Lower leg skin (tissue), 4 donors: Measurements from ENCODE around the gene STN1. TPM values are rescaled to one million over a fixed set of nuclear protein-coding genes. Genes with fewer than 3 reads are reported as not detected.
A peak's percentile ranks its signal among the peaks of the same experiment; 100 is the strongest.

Source experiments
- DNase-seq, 2 donors: peaks; one replicate each; pipeline ENCODE4 v3.0.0-alpha.2; 2019; ENCODE audit warnings: low spot score in 2 of 2
- H3K4me3 ChIP-seq: fragments of 200-600 bp; sonication (generic); 2 replicates; pipeline ENCODE4 v1.5.1; 2017; ENCODE audit warnings: mild to moderate bottlenecking, low read depth; ENCODE audit not compliant: poor library complexity, severe bottlenecking
- POLR2A ChIP-seq, 2 donors: fragments of 450-650 bp; IDR thresholded peaks; one replicate each; pipeline ENCODE4 v1.6.1; 2016 to 2017; ENCODE audit warnings: antibody characterized with exemption in 2 of 2, mild to moderate bottlenecking in 1 of 2, moderate library complexity in 1 of 2
- WGBS, 2 donors: methylation state at CpG; one replicate each; pipeline ENCODE4 v1.1.5; 2018; 5-methylcytosine and 5-hydroxymethylcytosine counted together
- intact Hi-C: fragments of 100-400 bp; cut with DNase I; formaldehyde crosslinking; loops from one replicate; pipeline ENCODE4 v1.15.0; 2023; ENCODE audit warnings: low total_unique reads
- total RNA-seq, 4 donors: library from RNA; depleted of rRNA; stranded (reverse); fragments of >200 nt; gene quantifications; one replicate each; pipeline ENCODE4 v1.1.0, GENCODE V29; 2016
- TF ChIP-seq, protein P1 (sequence below), 3 donors: fragments of 450-650 bp; IDR thresholded peaks; one replicate each; pipeline ENCODE4 v1.5.1; 2016; ENCODE audit warnings: antibody characterized with exemption in 3 of 3, mild to moderate bottlenecking in 3 of 3, moderate library complexity in 2 of 3

STN1 gene, protein sequence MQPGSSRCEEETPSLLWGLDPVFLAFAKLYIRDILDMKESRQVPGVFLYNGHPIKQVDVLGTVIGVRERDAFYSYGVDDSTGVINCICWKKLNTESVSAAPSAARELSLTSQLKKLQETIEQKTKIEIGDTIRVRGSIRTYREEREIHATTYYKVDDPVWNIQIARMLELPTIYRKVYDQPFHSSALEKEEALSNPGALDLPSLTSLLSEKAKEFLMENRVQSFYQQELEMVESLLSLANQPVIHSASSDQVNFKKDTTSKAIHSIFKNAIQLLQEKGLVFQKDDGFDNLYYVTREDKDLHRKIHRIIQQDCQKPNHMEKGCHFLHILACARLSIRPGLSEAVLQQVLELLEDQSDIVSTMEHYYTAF
- 10 to 100 TPM; 13.0 to 33.3 (median 18.4) TPM for total RNA-seq

DNA sequence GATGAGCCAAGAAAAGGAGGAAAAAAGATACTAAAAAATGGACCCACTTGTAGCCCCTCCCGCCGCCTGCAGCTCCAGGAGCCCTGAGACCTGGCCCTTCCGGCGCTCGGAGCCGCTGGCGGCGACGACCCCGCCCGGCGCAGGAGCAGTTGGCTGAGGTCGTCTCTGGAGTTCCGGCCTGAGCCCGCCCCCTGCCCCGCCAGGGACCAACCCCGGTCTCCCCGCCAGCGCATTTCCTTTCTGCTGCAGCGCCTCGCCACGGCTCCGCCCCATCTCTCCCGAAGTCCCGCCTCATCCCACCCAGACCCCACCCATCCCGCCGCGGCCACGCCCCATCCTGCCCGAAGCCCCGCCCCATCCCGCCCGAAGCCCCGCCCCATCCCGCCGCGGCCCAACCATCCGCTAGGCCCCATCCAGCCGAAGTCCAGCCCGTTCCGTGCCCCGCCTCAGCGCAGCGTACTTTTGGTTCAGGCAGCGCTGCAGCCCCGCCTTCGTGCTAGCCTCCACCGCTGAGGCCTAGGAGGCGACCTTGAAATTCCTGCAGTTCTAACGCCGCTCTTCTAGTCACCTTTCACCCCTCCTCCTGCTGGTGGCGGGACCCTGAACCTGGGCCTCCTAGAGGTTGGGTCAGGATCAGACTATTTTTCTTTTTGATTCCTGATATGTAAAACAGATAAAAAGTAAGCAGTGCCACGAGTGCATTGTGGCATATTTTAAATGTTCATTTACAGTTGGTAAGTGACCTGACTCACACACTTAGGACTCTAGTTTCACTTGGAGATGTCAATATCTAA is at the start of gene STN1:
Gene STN1 (minus strand): TSS at position 132 of the 794 bp plus-strand sequence. CDS start 590 bp downstream, outside the sequence.
- 1% methylated on average over 36 to 47 of the region's 53 CpGs for WGBS, 2 donors
- H3K4me3 ChIP-seq, result peak within 1 kb of the TSS; percentile 51
- peak in 1 of 2 donors; percentile 88 for TF ChIP-seq POLR2A (IDR thresholded peaks at IDR 0.05)
- TF ChIP-seq, protein P1, sequence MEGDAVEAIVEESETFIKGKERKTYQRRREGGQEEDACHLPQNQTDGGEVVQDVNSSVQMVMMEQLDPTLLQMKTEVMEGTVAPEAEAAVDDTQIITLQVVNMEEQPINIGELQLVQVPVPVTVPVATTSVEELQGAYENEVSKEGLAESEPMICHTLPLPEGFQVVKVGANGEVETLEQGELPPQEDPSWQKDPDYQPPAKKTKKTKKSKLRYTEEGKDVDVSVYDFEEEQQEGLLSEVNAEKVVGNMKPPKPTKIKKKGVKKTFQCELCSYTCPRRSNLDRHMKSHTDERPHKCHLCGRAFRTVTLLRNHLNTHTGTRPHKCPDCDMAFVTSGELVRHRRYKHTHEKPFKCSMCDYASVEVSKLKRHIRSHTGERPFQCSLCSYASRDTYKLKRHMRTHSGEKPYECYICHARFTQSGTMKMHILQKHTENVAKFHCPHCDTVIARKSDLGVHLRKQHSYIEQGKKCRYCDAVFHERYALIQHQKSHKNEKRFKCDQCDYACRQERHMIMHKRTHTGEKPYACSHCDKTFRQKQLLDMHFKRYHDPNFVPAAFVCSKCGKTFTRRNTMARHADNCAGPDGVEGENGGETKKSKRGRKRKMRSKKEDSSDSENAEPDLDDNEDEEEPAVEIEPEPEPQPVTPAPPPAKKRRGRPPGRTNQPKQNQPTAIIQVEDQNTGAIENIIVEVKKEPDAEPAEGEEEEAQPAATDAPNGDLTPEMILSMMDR (IDR thresholded peaks at IDR 0.05), result no peak
- peak; percentile 94 to 99 for DNase-seq
- intact Hi-C loops, result no loop called here

DNA sequence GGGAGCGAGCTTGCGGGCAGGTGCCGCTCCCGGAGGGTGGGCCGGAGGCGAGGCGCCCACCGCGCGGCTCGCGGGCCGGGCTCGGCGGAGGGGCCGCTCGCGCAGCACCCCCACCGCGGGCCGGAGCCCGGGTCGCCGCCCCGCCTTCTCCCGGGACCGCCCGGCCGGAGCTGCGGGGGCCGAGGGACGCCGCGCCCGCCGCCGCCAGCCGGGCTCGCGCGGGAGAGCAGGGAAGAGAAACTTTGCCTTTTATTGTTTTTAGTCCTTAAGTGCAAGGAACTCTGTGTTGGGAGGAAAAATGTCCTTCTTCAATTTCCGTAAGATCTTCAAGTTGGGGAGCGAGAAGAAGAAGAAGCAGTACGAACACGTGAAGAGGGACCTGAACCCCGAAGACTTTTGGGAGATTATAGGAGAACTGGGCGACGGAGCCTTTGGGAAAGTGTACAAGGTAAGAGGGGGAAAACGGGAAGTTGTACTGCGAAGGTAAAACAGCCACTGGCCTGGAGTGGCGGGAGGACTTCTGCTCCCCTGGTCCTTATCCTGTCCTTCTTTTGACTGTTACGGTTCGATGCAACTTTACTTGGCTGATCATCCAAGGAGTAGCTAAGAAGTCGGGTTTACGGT is 49.6 kb upstream of the STN1 start:
- peak overlapping the region; percentile 84 for H3K4me3 ChIP-seq
- no peak for TF ChIP-seq POLR2A (IDR thresholded peaks at IDR 0.05)
- TF ChIP-seq, protein P1 (IDR thresholded peaks at IDR 0.05), result no peak
- intact Hi-C loops, result no loop called here
- DNase-seq, result no peak
- 0 to 1% methylated on average over 39 to 55 of the region's 55 CpGs for WGBS, 2 donors

DNA sequence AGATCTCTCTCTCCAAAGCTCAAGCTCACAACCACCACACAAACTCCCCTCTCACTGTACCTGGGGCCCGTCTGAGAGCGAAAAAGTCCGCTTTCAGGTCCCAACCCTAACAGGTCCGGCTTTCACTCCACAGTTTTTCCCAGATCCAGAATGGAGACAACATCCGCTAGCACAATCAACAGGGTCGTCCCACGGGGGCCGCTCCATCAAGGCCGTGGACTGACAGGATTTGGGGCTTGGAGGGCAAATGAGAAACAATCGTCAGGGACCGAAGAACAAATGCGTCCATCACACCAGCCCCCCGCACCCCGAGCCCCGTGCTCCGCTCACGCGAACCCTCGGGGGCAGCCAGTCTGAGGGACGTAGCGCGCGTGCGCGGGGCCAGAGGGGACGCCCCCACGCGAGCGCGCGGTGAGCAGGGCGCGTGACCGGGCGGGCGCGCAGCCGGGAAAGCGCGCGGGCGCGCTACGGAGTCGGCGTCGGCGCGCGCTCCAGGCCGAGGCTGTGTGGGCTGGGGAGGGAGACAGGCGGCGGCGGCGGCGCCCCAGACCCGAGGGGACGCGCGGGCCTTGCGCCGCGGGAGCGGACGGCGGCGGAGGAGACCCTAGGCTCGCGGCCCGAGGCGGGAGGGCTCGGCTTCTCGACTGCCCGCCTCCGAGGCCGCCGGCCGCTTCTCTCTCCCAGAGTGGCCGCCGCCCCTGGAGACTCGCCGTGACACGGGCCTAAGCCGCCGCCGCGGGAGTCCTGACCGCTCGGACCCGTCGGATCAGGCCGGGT is 48.9 kb upstream of the STN1 start, which contains the start of gene SLK:
Gene SLK (plus strand): TSS at position 470 of the 777 bp plus-strand sequence. CDS start 606 bp downstream, outside the sequence.
- WGBS, 2 donors, result 0 to 1% methylated on average over 14 to 38 of the region's 92 CpGs

DNA sequence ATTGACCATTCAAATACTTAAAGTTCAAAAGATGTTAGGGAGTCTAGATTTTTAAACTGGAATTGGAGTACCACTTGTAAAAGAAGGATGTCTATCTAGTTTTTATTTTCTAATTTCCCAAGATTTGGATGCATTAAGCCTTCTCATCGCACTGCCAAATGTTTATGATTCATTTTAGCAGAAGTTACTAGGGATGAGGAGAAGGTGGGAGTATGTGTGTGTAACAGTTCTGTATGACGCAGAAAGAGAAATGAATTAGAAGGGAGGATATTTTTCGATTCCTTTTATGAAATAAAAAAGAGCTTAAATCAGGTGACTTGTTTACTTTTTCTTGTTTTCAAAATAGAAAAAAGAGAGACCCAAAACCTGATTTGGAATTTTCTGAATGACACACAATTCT is 42.1 kb upstream of the STN1 start:
- DNase-seq, result no peak
- 85 to 87% methylated on average over 3 of the region's 3 CpGs for WGBS, 2 donors
- TF ChIP-seq POLR2A (IDR thresholded peaks at IDR 0.05), result no peak
- TF ChIP-seq, protein P1 (IDR thresholded peaks at IDR 0.05), result no peak
- intact Hi-C loops, result no loop called here
- H3K4me3 ChIP-seq, result no peak overlapping the region

More for the DNA sequence above, 48.9 kb upstream of the STN1 start, which contains the start of gene SLK:
- intact Hi-C loops, result no loop called here
- DNase-seq, result peak; percentile 65 to 94
- peak within 1 kb of the TSS; percentile 84 for H3K4me3 ChIP-seq
- TF ChIP-seq POLR2A (IDR thresholded peaks at IDR 0.05), result peak in 1 of 2 donors; percentile 93
- TF ChIP-seq, protein P1 (IDR thresholded peaks at IDR 0.05), result no peak

DNA sequence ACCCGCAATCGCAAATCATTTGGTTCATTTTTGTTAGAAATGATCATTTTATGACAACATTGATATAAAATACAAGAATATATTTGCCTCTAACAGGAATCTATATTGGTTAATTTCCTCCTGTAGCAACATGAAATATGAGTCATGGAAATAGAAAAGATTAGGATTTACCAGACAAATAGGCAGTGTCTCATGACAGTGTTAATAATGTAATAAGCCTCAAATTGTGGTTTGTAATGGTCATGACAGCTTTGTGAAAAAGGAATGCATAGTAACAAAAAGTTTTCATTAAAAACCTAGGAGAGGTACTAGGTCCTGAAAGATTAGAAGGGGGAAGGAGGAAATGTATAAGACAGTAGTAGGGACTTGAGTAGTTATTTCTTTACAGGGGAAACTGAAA is 41.0 kb upstream of the STN1 start:
- H3K4me3 ChIP-seq, result no peak overlapping the region
- WGBS, 2 donors, result 71 to 72% methylated on average over 2 of the region's 2 CpGs
- no peak for DNase-seq
- TF ChIP-seq, protein P1 (IDR thresholded peaks at IDR 0.05), result no peak
- no peak for TF ChIP-seq POLR2A (IDR thresholded peaks at IDR 0.05)
- intact Hi-C loops, result no loop called here
